Stimulated activated CD8-positive, alpha-beta memory T cell treated with anti-CD3 and anti-CD28 coated beads, Interleukin-7, amount 100 ng/mL, for 1 hour (primary cell): ENCODE measurements around the gene UBE2C.
"Not testable (repeated sequence)": the region's sequence is repeated elsewhere in the genome, so short reads cannot be mapped to it uniquely, and the experiment has no call there.

Experiments
- DNase-seq, 2 donors: peaks; one replicate each; pipeline ENCODE4 v3.0.0-alpha.2; 2020; ENCODE audit warnings: low read depth in 2 of 2

Gene UBE2C

DNA sequence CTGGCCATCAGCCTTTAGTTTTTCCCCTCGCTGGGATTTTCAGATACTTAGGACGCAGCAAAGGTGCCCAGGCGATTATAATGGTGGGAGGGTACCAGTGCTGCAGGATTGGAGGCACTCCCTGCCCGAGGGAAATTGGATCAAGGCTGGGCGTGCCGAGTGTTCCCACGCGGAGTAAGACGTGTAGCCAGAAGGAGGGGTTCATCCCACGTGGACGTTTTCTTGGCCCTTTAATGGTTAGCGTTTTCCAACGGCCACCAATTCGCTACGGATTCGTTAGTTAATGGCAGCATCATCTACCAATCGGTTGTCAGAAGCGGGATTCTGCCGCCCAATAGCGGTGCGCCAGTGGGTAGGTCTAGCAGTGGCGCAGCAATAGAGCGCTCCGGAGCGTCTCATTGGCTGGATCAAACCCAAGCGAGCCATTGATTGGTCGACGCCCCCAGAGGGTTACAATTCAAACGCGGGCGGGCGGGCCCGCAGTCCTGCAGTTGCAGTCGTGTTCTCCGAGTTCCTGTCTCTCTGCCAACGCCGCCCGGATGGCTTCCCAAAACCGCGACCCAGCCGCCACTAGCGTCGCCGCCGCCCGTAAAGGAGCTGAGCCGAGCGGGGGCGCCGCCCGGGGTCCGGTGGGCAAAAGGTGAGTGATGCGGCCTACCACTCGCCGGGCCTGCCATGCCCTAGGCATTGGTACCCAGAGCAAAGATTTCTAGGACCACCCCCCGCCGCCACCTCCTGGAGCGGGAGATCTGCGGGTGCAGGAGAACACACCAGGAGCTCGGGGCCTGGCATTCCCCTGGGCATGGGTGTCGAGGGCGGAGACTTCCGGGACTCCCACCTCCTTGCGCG is at the start of gene UBE2C:
TSS of gene UBE2C (plus strand) at position 488 of the 849 bp plus-strand sequence. CDS start at position 540, 52 bp downstream.
- peak; percentile 78 to 83 for DNase-seq

DNA sequence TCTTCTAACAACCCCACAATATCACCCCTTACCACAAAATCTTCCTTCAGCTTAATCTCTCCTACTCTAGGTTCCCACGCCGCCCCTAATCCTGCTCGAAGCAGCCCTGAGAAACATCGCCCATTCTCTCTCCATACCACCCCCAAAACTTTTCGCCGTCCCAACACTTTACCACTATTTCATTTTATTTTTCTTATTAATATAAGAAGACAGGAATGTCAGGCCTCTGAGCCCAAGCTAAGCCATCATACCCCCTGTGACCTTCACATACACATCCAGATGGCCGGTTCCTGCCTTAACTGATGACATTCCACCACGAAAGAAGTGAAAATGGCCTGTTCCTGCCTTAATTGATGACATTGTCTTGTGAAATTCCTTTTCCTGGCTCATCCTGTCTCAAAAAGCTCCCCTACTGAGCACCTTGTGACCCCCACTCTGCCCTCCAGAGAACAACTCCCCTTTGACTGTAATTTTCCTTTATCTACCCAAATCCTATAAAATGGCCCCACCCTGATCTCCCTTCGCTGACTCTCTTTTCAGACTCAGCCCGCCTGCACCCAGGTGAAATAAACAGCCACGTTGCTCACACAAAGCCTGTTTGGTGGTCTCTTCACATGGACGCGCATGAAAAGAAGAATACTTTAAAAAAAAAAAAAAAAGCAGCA is 47.7 kb upstream of the UBE2C start:
- DNase-seq = not testable (repeated sequence)

DNA sequence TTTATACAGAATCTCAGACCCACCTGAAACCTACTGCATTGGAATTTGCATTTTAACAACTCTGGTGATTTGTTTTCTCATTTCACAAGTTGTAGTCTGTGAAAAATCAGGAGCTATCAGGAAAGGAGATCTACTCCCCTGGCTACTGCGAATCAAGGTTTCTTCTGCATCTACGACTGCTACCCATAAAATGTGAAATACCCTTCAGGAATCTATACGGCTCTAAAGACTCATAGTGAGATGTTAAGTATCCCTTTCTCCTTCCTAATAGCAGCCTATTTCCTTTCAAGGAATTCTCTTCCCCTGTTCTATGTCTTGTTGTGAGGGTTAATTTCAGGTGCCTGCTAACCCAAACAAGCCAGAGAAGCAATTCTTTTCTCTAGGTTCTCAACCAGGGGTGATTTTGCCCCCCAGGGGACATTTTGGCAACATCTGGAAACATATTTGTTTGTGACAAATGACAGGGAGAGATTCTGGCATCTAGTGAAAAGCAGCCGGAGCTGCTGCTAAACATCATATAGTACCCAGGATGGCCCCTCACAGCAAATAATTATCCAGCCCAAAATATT is 47.1 kb upstream of the UBE2C start:
- DNase-seq = no peak

DNA sequence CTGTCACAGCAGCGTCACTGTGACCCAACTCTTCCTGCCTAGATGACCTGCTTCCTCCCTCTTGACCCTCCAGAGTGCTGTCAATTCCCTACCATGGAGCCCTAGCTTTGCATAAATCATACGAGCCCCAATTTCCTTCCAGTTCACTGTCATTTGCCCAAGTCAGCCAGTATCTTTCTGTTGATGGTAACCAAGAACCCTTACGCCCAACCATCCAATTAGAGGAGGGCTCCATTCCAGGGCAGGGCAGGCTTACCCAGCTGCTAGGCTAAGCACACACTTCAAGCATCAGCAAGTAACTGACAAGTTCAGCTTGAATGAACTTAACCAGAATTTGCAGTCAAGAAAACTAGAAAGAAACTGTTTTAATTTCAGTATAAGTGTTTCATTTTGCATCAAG is 46.5 kb upstream of the UBE2C start:
- no peak for DNase-seq

DNA sequence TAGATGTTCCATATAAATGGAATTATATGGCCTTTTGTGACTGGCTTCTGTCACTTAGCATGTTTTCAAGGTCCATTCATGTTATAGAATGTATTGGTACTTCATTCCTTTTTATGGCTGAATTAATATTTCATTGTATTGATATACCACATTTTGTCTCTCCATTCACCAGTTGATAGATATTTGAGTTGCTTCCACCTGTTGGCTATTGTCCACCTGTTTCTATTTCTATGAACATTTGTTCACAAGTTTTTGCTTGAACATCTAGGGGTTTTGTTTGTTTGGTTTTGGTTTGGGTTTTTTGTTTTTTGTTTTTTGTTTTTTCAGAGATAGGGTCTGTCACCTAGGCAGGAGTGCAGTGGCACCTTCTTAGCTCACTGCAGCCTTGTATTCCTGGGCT is 44.0 kb upstream of the UBE2C start:
- DNase-seq = no peak

DNA sequence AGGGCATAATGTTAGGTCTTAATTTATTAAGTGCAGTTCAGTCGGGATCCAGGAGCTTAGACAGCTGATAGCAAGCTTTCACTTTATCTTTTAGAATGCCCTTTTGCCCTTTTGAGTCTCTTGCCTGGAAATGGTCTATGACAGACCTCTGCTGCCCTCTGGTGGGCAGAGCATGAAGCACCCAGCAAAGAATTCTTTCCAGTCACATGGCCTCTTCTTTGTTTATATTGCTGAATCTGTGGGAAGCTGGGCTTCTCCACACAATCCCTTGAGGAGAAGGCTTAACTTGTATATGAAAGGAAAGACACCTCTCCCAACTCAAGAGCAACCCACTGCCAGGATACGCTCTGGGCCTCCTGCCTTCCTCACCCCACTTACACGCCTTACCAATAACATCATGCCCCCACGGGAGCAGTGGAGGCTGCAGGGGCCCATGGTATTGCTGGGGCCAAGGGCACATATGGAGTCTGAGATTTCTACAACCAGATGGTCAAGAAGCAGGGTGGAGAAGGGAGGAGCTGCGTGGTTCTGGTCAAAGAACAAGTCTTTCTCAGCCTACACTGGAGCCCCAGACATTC is 41.2 kb upstream of the UBE2C start:
- peak; percentile 60 to 65 for DNase-seq

DNA sequence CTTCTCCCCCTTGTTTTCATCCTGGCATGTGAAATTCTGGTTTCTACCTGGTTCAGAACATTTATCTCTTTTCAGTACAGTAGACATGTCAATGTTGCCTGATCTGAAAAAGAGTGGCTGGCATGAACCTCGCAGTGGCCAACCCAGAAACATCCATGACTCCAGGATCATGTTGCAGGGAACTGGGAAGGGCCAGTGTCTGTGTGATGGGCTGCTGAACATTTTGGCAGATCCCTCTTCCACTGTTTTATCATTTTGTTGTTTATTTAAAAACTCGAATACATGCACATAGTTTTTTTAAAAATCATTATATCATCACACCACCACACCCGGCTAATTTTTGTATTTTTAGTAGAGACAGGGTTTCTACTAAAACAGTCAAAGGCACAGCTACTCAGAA is 39.8 kb upstream of the UBE2C start:
- DNase-seq = no peak

DNA sequence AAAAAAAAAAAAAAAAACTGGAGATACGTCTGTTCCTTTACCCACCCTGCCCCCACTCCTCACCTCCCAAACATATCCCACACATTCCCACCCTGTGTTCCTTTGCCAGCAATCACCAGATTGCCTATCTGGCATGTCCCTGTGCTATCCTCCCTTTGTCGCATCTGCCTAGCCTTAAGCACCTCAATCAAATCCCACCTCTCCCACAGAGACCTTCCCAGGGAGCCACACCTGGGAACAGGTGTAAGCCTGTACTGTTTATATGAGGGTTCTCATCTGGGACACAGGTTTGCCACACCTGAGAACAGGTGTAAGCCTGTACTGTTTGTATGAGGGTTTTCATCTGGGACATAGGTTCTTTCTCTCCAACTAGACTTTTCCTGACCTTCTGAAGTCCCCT is 37.5 kb upstream of the UBE2C start:
- DNase-seq = no peak

DNA sequence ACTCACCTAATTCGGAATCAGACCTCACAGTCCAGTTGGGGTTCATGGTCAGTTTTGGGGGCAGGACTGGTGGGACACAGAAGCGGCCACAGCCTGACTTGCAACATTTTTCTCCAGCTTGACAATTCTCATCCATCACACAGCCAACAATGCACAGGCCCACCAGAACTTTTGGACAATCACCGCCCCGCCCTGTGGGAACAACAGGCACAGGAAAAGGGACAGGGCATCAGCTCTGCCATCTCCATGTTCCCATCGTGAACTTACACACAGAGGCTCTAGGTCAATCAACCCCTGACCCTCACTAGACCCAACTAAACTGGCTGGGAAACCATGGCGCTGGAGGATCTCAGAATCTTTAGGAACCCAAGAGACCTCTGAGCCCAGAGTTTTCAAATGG is 37.0 kb upstream of the UBE2C start:
- DNase-seq = no peak

DNA sequence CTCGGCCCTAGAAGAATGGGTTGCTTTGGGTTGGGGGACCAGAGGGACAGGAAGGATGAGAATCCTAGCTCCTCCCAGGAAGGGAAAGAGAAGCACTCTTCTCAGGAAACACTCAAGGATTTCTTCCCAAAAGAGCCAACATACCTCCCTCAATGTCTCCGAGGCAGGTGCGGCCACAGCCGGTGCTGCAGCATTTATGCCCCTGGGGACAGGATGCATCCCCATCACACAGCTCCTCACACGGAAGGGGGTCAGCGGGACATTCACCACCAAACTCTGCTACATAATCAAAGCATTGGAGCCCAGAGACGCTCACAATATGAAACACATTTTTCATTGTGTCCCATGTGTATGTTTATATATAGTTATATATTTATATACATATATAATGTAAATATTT is 35.5 kb upstream of the UBE2C start:
- DNase-seq = no peak

DNA sequence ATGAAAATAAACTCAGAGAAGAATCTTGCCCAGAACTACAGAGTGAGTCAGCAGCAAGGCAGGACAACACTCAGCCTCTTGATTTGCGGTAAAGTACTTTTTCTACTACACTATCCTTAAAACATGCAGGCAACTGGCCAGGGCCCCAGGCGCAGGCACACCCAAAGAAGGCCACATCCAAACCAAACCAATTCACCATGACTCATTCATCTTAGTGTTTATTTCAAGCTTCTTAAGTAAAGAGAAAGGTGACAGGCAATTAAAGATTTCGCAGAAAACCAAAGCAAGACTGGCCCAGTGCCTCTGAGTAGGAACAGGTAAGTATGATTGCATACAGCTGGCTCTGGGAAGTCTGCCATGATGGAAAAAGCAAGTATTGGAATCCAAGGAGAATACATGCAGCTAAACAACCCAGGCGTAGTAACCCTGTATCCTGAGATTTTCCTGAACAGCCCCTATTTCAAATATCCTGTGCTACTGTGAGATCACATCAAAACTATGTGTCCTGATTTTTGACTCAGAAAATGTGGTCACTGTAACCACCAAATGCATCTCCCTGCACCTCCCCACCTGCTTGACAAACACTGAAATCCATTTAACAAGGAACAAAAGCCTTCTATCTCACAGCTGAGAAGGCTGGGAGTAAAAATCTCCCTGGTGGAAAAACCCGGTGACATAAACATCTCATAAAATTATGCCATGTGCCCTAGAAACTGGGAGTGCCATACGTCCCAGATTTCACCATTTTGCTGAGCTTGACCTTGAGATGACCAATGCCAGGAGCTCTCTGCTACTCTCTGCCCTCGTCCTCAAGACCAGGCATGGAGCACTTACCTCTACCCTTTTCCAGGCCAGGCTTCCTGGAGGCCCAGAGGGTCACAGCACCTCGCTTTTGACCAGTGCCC is 33.2 kb upstream of the UBE2C start:
- DNase-seq = no peak

DNA sequence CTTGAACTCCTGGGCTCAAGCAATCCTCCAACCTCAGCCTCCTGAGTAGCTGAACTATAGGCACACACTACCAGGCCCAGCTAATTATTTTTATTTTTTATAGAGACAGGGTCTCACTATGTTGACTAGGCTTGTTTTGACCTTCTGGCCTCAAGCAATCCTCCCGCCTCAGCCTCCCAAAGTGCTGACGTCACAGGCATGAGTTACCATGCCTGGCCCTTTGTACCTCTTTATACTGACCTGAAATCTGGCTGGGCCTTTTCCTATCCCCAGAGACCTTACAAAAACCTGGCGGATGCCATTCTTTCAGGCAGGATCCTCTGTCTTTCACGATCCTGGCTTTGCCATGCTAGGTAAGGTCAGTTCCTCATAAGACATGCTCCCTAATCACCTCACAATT is 32.3 kb upstream of the UBE2C start:
- no peak for DNase-seq

DNA sequence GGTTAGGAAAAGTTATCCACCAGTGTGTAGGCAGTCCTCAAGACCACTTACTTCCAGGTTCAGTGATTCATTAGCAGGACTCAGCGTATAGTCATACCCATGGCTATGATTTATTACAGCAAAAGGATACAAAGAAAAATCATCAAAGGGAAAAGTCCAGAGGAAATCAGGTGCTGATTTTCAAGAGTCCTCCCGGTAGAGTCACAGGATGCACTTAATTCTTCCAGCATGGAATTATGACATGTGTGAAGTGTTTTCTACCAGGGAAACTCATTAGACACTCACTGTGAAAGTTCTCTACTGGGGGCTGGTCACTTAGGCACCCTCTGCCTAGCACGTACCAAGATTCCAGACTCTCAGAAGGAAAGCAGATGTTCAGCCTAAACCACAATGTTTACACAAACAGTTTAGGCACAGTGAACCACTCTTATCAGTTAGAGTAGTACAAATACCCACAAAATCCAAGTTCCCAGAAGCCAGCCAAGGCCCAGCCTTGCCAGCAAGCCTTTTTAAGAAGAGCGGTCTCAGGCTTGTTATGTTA is 31.0 kb upstream of the UBE2C start:
- no peak for DNase-seq

DNA sequence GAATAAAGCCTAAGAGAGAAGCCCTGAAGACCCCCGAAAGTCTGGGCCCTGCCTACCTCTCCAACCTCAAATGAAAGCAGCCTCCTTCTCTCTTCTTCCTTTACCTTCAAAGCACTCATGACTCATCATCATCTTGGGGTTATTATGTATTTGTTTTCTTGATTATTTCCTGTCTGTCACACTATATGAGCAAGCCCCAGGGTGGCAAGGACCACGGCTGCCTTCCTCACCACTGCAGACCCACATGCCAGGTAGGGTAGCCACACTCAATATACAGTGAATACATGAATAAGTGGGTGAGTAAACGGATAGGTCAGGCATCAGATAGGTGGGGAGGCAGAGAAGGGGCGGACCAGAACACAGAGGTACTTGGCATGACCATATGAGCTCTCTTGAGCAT is 29.6 kb upstream of the UBE2C start:
- no peak for DNase-seq

DNA sequence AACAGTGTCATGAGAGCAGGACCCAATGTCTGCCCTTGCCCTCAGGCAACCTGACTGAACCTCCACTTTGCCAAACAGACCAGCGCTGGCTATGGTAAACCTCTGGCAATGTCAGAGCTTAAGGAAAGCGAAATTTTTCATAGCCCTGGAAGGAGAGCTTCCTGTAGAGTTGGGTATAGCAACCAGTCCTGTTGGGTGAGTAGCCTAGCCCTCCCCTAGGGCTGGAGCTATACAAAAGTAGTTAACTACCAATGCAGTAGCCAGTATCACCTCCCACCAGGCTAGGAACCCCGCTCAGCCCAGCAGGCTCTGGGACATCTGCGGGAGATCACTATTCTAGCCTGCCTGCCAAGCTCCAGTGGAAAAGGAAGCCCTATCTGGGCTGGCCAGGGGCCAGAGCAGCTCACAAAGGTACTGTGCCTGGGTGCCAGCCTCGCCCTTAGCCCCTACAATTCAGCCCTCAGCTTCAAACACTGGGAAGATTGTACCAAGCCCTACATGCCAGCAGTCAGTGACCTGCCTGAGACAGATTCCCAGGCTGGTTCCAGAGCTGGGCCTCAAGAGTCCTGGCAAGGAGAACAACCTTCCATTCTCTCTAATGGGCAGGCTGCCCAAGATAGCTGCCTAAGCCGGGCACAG is 28.7 kb upstream of the UBE2C start:
- DNase-seq = no peak

DNA sequence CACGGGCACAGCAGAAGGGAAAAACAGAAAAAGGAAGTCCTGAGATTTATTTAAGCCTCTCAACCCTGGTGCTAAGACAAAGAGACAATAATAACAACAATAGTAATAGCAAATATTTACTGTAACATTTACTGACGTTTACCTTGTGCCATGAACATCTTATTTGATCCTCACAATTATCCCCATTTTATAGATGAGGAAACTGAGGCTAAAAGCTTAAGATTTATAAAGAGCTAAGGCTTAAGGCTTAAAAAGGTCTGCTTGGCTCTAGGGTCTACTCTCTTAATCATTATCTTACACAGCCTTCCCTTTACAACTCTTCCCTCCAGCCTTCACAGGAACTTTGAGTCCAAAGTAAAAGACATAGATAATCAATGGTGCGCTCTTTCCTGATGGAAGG is 24.1 kb upstream of the UBE2C start:
- DNase-seq = no peak

DNA sequence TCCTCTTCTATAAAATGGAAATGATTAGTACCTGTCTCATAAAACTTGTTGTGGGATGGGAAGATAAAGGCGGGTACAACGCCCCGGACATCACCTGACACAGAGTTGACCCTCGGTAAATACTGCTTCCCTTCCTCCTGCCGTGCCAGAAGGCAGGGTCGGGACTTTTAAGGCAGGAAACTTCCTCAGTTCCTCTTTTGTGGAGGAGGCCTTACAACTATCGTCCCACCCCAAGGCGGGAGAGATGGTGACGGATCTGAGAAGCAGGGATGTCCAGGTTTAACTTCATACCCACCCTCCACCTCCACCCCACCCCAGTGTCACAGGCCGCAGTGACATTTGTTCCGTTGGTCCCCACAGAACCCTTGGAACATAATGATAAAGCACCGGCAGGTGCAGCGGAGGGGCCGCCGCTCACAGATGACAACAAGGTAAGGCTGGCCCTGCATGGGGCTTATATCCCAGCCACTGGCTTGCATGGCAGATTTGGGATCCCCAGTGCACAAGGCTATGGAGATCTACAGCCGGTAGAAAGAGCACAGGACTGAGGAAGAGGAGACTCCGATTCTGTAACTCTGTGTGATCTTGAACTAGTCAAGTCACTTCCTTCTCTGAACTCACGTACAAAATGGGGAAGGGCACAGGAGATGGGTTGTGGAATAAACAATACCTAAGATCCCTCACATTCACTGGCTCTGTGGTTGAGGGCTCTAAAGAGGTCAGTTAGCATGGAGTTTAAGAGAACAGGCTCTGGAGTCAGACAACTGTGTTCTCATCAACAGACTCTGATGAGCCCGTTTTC is 19.9 kb upstream of the UBE2C start:
- DNase-seq = no peak

DNA sequence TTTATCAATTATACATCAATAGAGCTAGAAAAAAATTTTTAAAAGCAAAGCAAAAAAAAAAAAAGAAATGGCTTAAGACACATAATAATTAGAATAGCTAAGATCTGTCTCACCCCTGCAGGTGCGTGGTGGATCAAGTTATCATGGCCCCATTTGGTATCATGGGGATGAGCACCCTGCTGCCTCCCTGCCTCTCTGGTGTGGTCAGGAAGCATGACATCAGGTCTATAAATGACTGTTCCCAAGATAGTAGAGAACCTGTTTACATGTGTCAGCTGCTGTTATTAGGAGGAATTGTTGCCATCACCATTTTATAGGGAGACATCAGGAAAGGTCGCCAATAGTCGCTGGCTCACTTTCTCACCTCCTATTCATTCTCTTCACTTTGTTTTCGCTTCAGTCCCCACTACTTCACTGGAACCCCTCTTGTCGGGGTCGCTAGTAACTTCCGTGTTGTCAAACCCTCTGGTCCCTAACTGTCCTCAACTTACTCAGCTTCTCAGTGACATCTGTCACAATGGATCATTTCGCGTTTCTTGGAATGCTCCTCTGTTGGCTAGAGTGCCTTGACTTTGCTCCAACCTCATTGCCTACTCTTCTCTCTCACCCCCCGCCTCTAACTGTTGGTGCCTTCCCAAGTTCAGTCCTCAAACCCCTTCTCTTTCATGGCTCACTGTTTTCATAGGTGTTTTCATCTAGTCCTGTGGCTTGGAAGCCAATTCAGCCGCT is 15.9 kb upstream of the UBE2C start:
- DNase-seq = no peak

DNA sequence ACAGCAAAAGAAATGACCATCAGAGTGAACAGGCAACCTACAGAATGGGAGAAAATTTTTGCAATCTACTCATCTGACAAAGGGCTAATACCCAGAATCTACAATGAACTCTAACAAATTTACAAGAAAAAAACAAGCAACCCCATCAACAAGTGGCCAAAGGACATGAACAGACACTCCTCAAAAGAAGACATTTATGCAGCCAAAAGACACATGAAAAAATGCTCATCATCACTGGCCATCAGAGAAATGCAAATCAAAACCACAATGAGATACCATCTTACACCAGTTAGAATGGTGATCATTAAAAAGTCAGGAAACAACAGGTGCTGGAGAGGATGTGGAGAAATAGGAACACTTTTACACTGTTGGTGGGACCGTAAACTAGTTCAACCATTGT is 14.9 kb upstream of the UBE2C start:
- DNase-seq = not testable (repeated sequence)
